ENCODE measurements around the gene CNGB1. TPM values are rescaled to one million over a fixed set of nuclear protein-coding genes. Genes with fewer than 3 reads are reported as not detected.
"Not testable (repeated sequence)": the region's sequence is repeated elsewhere in the genome, so short reads cannot be mapped to it uniquely, and the experiment has no call there.

The CNGB1 gene
- total RNA-seq, 4 donors from 2014 or later = not detected

DNA sequence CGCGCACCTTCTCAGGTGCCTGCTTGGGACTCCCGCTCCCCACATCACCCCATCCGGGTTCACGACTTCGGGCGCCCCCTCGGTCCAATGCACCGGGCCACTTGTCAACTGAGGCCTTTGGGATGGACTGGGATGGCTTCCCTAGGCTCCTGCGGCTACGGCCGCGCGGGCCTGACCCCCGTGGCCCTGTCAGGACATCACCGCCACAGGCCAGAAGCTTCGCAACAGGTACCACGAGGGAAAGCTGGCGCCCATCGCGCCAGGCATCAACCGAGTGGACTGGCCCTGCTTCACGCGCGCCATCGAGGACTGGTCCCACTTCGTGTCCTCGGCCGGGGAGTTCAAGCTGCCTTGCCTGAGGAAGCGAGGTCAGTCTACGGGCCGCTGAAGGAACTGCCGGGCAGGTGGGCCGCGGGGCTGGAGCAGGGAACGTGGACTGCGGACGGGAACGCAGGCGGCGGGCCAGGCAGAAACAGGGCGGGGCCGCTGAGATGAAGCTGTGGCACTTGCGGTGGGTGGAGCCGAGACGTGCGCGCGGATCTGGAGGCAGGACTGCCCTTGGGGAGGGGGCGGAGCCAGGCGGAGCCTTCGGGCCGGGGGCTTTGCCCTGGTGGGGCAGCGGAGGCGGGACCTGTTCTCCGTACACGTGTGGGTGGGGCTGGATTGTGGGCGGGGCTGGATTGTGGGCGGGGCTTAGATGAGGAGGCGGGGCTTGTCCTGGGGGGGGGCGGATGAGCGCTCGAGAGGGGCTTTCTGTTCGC, 13.7 kb upstream of the CNGB1 start:
- peak overlapping the region; percentile 16 for H3K4me3 ChIP-seq (ENCODE audit: low read depth, poor library complexity, severe bottlenecking)
- intact Hi-C loops (cut with DNase I; ENCODE audit: low total_unique reads) = no loop called here
- TF ChIP-seq POLR2A (IDR thresholded peaks at IDR 0.05) = no peak
- TF ChIP-seq, protein P1, sequence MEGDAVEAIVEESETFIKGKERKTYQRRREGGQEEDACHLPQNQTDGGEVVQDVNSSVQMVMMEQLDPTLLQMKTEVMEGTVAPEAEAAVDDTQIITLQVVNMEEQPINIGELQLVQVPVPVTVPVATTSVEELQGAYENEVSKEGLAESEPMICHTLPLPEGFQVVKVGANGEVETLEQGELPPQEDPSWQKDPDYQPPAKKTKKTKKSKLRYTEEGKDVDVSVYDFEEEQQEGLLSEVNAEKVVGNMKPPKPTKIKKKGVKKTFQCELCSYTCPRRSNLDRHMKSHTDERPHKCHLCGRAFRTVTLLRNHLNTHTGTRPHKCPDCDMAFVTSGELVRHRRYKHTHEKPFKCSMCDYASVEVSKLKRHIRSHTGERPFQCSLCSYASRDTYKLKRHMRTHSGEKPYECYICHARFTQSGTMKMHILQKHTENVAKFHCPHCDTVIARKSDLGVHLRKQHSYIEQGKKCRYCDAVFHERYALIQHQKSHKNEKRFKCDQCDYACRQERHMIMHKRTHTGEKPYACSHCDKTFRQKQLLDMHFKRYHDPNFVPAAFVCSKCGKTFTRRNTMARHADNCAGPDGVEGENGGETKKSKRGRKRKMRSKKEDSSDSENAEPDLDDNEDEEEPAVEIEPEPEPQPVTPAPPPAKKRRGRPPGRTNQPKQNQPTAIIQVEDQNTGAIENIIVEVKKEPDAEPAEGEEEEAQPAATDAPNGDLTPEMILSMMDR (IDR thresholded peaks at IDR 0.05) = no peak
- peak; percentile 65 to 96 for DNase-seq (ENCODE audit: low spot score in 2 of 2)
- WGBS, 2 donors = 17 to 26% methylated on average over 31 to 38 of the region's 64 CpGs

DNA sequence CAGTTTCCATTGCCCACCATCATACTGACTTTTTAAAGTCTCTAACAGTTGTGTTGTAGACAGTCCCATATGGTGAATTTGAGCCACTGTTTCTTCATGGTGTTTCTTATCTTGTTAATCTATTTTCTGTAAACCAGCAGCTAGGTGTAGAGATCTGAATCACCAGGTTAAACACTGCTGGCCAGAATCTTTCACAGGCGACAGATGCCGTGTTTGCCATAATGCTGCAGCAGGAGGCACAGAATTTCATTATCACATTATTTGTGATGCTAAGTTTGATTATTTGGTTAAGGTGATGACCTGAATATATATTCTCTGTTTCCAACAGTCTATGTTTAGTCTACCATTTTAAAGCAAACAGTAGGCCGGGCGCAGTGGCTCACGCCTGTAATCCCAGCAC, 11.5 kb upstream of the CNGB1 start:
- no peak for TF ChIP-seq POLR2A (IDR thresholded peaks at IDR 0.05)
- TF ChIP-seq, protein P1 (IDR thresholded peaks at IDR 0.05) = no peak
- H3K4me3 ChIP-seq (ENCODE audit: low read depth, poor library complexity, severe bottlenecking) = no peak overlapping the region
- no peak for DNase-seq (ENCODE audit: low spot score in 2 of 2)
- WGBS, 2 donors = 83 to 85% methylated on average over 5 of the region's 5 CpGs
- intact Hi-C loops (cut with DNase I; ENCODE audit: low total_unique reads) = no loop called here

DNA sequence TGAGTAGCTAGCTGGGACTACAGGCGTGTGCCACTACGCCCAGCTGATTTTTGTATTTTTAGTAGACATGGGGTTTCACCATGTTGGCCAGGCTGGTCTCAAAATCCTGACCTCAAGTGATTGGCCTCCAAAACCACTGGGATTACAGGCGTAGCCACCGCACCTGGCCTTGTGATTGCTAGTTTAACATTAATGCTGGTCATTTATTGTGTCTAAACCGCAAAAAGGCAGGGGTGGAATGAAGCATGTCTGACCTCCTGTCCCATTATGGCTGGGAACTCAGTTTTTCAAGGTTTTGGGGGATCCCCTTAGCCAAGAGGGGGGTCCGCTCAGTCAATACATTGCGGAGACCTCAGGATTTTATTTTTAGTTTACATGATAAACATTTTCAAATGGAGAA, 10.7 kb upstream of the CNGB1 start:
- DNase-seq (ENCODE audit: low spot score in 2 of 2) = no peak
- intact Hi-C loops (cut with DNase I; ENCODE audit: low total_unique reads) = no loop called here
- WGBS, 2 donors = 95 to 96% methylated on average over 7 of the region's 7 CpGs
- no peak for TF ChIP-seq POLR2A (IDR thresholded peaks at IDR 0.05)
- TF ChIP-seq, protein P1 (IDR thresholded peaks at IDR 0.05) = no peak
- no peak overlapping the region for H3K4me3 ChIP-seq (ENCODE audit: low read depth, poor library complexity, severe bottlenecking)

DNA sequence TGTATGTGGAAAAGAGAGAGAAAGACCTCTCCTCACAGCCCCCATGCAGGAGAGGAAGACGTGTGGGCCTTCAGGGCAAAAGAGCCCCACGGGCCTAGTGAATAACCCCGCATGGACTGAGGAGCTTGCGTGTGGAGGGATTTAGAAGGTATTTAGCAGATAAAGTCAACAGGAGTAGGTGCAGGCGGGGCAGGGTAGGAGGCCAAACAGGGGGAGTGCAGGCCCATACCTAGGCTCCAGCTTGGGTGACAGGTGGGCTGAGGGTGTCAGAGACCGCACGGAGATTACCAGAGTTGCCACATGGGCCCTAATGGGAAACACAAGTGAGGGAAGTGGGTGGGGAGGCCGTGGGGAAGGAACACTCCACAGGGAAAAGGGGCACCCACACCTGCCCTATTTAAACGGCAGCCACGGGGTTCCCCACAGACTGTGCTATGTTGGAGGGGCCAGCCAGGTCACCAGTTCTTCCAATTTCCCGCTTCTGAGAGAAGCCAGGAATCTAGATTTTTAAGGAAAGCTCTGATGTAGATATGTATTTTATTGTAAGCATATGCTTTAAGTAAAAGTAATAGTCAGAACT, 8.2 kb upstream of the CNGB1 start:
- no peak overlapping the region for H3K4me3 ChIP-seq (ENCODE audit: low read depth, poor library complexity, severe bottlenecking)
- WGBS, 2 donors = 87 to 89% methylated on average over 11 of the region's 11 CpGs
- no peak for DNase-seq (ENCODE audit: low spot score in 2 of 2)
- no peak for TF ChIP-seq POLR2A (IDR thresholded peaks at IDR 0.05)
- TF ChIP-seq, protein P1 (IDR thresholded peaks at IDR 0.05) = no peak
- intact Hi-C loops (cut with DNase I; ENCODE audit: low total_unique reads) = no loop called here

DNA sequence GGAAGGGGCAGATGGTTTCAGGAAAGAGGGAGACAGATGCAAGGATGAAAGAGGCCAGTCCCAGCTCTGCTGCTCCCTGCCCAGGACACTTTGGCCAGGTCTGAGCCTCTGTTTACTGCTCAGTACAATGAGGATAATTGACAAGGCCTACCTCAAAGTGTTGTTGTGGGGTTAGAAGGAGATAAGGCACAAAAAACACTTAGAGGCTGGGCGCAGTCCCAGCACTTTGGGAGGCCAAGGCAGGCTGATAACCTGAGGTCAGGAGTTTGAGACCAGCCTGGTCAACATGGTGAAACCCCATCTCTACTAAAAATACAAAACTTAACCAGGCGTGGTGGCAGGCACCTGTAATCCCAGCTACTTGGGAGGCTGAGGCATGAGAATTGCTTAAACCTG, 7.1 kb upstream of the CNGB1 start:
- H3K4me3 ChIP-seq (ENCODE audit: low read depth, poor library complexity, severe bottlenecking); DNase-seq (ENCODE audit: low spot score in 2 of 2); intact Hi-C loops (cut with DNase I; ENCODE audit: low total_unique reads): not testable (repeated sequence)
- 97 to 100% methylated on average over 2 of the region's 2 CpGs for WGBS, 2 donors

DNA sequence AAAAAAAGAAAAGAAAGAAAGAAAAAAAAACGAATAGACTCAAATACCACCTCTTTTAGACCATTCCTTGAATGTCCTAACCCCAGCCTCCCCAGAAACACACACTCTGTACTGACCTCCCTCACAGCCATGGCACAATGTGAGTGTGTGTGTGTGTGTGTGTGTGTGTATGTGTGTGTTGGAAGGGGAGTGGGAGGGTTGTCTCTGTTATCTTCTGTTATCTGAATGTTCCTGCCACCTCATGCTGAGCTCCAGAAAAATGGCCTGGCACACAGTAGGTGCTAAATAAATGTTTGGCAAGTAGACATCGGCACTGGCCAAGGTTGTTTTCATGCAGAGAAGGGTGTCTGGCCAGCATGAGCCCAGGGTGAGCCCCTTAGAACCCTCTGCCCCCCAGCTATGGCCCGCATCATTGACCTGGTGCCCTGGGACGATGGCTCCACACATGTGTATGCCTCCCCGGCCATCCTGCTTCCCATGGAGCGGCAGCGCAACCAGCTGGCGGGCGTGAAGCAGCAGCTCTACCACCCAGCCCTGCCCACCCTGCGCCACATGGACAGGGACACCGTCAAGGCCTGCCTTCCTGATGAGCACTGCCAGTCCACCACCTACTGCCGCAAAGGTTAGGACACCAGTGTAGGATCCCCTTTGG, 6.6 kb upstream of the CNGB1 start:
- no peak overlapping the region for H3K4me3 ChIP-seq (ENCODE audit: low read depth, poor library complexity, severe bottlenecking)
- DNase-seq (ENCODE audit: low spot score in 2 of 2) = no peak
- WGBS, 2 donors = 84 to 93% methylated on average over 8 to 12 of the region's 12 CpGs
- TF ChIP-seq, protein P1 (IDR thresholded peaks at IDR 0.05) = no peak
- TF ChIP-seq POLR2A (IDR thresholded peaks at IDR 0.05) = no peak
- intact Hi-C loops (cut with DNase I; ENCODE audit: low total_unique reads) = no loop called here
